ENCODE data around the gene PDZD2.
"Not testable (repeated sequence)": the region's sequence is repeated elsewhere in the genome, so short reads cannot be mapped to it uniquely, and the experiment has no call there.

Gene PDZD2

GRCh38 chr5:32116574-32117313, 477.8 kb downstream of the PDZD2 start:
- no peak for DNase-seq

GRCh38 chr5:32118922-32119321, 480.0 kb downstream of the PDZD2 start:
- DNase-seq = not testable (repeated sequence)

- DNase-seq = no peak
These were observed 484.3 kb downstream of the PDZD2 start for GRCh38 chr5:32123058-32123805.

GRCh38 chr5:32123889-32124676, 485.2 kb downstream of the PDZD2 start:
- DNase-seq = no peak

- DNase-seq = no peak
These were observed 487.8 kb downstream of the PDZD2 start for GRCh38 chr5:32126691-32127090.

GRCh38 chr5:32127711-32128110, 488.8 kb downstream of the PDZD2 start:
- no peak for DNase-seq

GRCh38 chr5:32129074-32129598, 490.2 kb downstream of the PDZD2 start:
- DNase-seq = no peak

GRCh38 chr5:32130865-32131264, 491.9 kb downstream of the PDZD2 start:
- DNase-seq = no peak

- no peak for DNase-seq
These were observed 492.7 kb downstream of the PDZD2 start for GRCh38 chr5:32131604-32132003.

- no peak for DNase-seq
These were observed 493.8 kb downstream of the PDZD2 start for GRCh38 chr5:32132757-32133156.

- DNase-seq = no peak
These were observed 496.2 kb downstream of the PDZD2 start for GRCh38 chr5:32135086-32135485.

- no peak for DNase-seq
These were observed 497.4 kb downstream of the PDZD2 start for GRCh38 chr5:32136342-32136741.

- DNase-seq = no peak
These were observed 500.0 kb downstream of the PDZD2 start for GRCh38 chr5:32138839-32139493.

GRCh38 chr5:32143617-32144377, 504.9 kb downstream of the PDZD2 start:
- DNase-seq = no peak

GRCh38 chr5:32144378-32145207, 505.7 kb downstream of the PDZD2 start:
- no peak for DNase-seq

GRCh38 chr5:32145378-32145777, 506.4 kb downstream of the PDZD2 start:
- no peak for DNase-seq

GRCh38 chr5:32147236-32147635, 508.3 kb downstream of the PDZD2 start:
- no peak for DNase-seq

- no peak for DNase-seq
These were observed 509.0 kb downstream of the PDZD2 start for GRCh38 chr5:32147959-32148358.

- DNase-seq = no peak
These were observed 511.4 kb downstream of the PDZD2 start for GRCh38 chr5:32150366-32150765.

GRCh38 chr5:32151198-32151597, 512.3 kb downstream of the PDZD2 start:
- no peak for DNase-seq

GRCh38 chr5:32153723-32154122, 514.8 kb downstream of the PDZD2 start:
- DNase-seq = no peak

All from NCI-H226 (cell line).